H9 (cell line): ENCODE measurements around the gene IFT25. TPM values are rescaled to one million over a fixed set of nuclear protein-coding genes. Genes with fewer than 3 reads are reported as not detected.

Experiments used
- DNase-seq: peaks from one replicate; pipeline ENCODE4 v3.0.0-alpha.2; 2017
- H2AFZ ChIP-seq: one replicate; pipeline ENCODE4 v1.6.1; 2013; ENCODE audit warnings: mild to moderate bottlenecking, low read length, control low read depth, moderate library complexity
- H2AK5ac ChIP-seq: 2 replicates; pipeline ENCODE4 v1.6.1; 2013; ENCODE audit warnings: low read length, control low read depth, mixed read lengths; ENCODE audit not compliant: insufficient read length
- H2BK120ac ChIP-seq: one replicate; pipeline ENCODE4 v1.6.1; 2013; ENCODE audit warnings: low read depth, mild to moderate bottlenecking, low read length, control low read depth, inconsistent platforms; ENCODE audit not compliant: poor library complexity, severe bottlenecking
- H2BK12ac ChIP-seq: 2 replicates; pipeline ENCODE4 v1.6.1; 2013; ENCODE audit warnings: low read length, control low read depth, mixed read lengths, low read depth; ENCODE audit not compliant: insufficient read length
- H2BK15ac ChIP-seq: 2 replicates; pipeline ENCODE4 v1.6.1; 2013; ENCODE audit warnings: low read depth, low read length, control low read depth
- H2BK20ac ChIP-seq: one replicate; pipeline ENCODE4 v1.6.1; 2013; ENCODE audit warnings: low read depth, mild to moderate bottlenecking, low read length, control low read depth, inconsistent platforms; ENCODE audit not compliant: poor library complexity, severe bottlenecking
- H2BK5ac ChIP-seq: 2 replicates; pipeline ENCODE4 v1.6.1; 2013; ENCODE audit warnings: low read length, control low read depth, mixed read lengths; ENCODE audit not compliant: insufficient read length
- H3K14ac ChIP-seq: 2 replicates; pipeline ENCODE4 v1.6.1; 2013; ENCODE audit warnings: low read length, control low read depth; ENCODE audit not compliant: insufficient read depth
- H3K18ac ChIP-seq: 2 replicates; pipeline ENCODE4 v1.6.1; 2013; ENCODE audit warnings: low read depth, mild to moderate bottlenecking, mixed read lengths, low read length, control low read depth; ENCODE audit not compliant: insufficient read length
- H3K23ac ChIP-seq: 2 replicates; pipeline ENCODE4 v1.6.1; 2013; ENCODE audit warnings: low read length, control low read depth, mixed read lengths, low read depth; ENCODE audit not compliant: insufficient read length
- H3K23me2 ChIP-seq: 2 replicates; pipeline ENCODE4 v1.6.1; 2013; ENCODE audit warnings: low read depth, mild to moderate bottlenecking, mixed read lengths, low read length, control low read depth; ENCODE audit not compliant: insufficient read length, poor library complexity, severe bottlenecking
- H3K27ac ChIP-seq: 2 replicates; pipeline ENCODE4 v1.5.1; 2013; ENCODE audit warnings: low read length, control low read depth, mixed read lengths, low read depth; ENCODE audit not compliant: insufficient read length
- H3K27me3 ChIP-seq: 2 replicates; pipeline ENCODE4 v1.6.1; 2013; ENCODE audit warnings: low read length, control low read depth, inconsistent platforms; ENCODE audit not compliant: insufficient read depth
- H3K4ac ChIP-seq: 2 replicates; pipeline ENCODE4 v1.6.1; 2013; ENCODE audit warnings: low read depth, mild to moderate bottlenecking, control low read depth, inconsistent platforms, low read length, moderate library complexity
- H3K4me1 ChIP-seq: 2 replicates; pipeline ENCODE4 v1.6.1; 2013; ENCODE audit warnings: low read length, control low read depth, inconsistent platforms; ENCODE audit not compliant: insufficient read depth
- H3K4me2 ChIP-seq: 2 replicates; pipeline ENCODE4 v1.6.1; 2013; ENCODE audit warnings: low read length, control low read depth, mixed read lengths; ENCODE audit not compliant: insufficient read length, insufficient read depth
- H3K56ac ChIP-seq: 2 replicates; pipeline ENCODE4 v1.6.1; 2013; ENCODE audit warnings: low read depth, mild to moderate bottlenecking, mixed read lengths, low read length, control low read depth; ENCODE audit not compliant: insufficient read length
- H3K79me1 ChIP-seq: 2 replicates; pipeline ENCODE4 v1.6.1; 2013; ENCODE audit warnings: low read depth, mild to moderate bottlenecking, moderate library complexity, low read length, control low read depth, inconsistent platforms; ENCODE audit not compliant: insufficient read depth, poor library complexity, severe bottlenecking
- H3K79me2 ChIP-seq: 2 replicates; pipeline ENCODE4 v1.6.1; 2013; ENCODE audit warnings: low read length, control low read depth, inconsistent platforms; ENCODE audit not compliant: insufficient read depth
- H3K9ac ChIP-seq: 2 replicates; pipeline ENCODE4 v1.6.1; 2013; ENCODE audit warnings: low read length, control low read depth, mixed read lengths; ENCODE audit not compliant: insufficient read length; ENCODE audit errors: extremely low read depth
- H3K9me3 ChIP-seq: one replicate; pipeline ENCODE4 v1.6.1; 2013; ENCODE audit warnings: low read depth, low read length, inconsistent platforms; ENCODE audit not compliant: control insufficient read depth
- H3T11ph ChIP-seq: one replicate; pipeline ENCODE4 v1.6.1; 2013; ENCODE audit warnings: mild to moderate bottlenecking, low read length, control low read depth, inconsistent platforms
- H4K20me1 ChIP-seq: one replicate; pipeline ENCODE4 v1.6.1; 2013; ENCODE audit not compliant: control insufficient read depth, insufficient read length, insufficient read depth
- H4K5ac ChIP-seq: 2 replicates; pipeline ENCODE4 v1.6.1; 2013; ENCODE audit warnings: low read depth, mild to moderate bottlenecking, mixed read lengths, low read length, control low read depth; ENCODE audit not compliant: insufficient read length
- H4K8ac ChIP-seq: replicated peaks from 2 replicates; pipeline ENCODE4 v1.6.1; 2013; ENCODE audit warnings: low read length, control low read depth, mixed read lengths, low read depth; ENCODE audit not compliant: insufficient read length
- H4K91ac ChIP-seq: 2 replicates; pipeline ENCODE4 v1.6.1; 2013; ENCODE audit warnings: low read depth, mild to moderate bottlenecking, moderate library complexity, mixed read lengths, low read length, control low read depth; ENCODE audit not compliant: insufficient read length
- H3K27ac Mint-ChIP-seq, 3 experiments: 2 replicates in 2 of 3; 3 replicates in 1 of 3; pipeline ENCODE4 v1.8.0; 2020 to 2021; ENCODE audit warnings: mixed read lengths in 3 of 3, mild to moderate bottlenecking in 1 of 3, moderate library complexity in 1 of 3
- H3K27me3 Mint-ChIP-seq: 2 replicates; pipeline ENCODE4 v1.8.0; 2021; ENCODE audit warnings: low read depth, mild to moderate bottlenecking, moderate library complexity, mixed read lengths
- H3K36me3 Mint-ChIP-seq, 3 experiments: 2 replicates in 2 of 3; 3 replicates in 1 of 3; pipeline ENCODE4 v1.8.0; 2020 to 2021; ENCODE audit warnings: low read depth in 3 of 3, mixed read lengths in 3 of 3; ENCODE audit not compliant: insufficient read depth in 1 of 3
- H3K4me1 Mint-ChIP-seq, 2 experiments: 2 replicates each; pipeline ENCODE4 v1.8.0; 2020; ENCODE audit warnings: mixed read lengths in 2 of 2
- H3K4me3 Mint-ChIP-seq, 2 experiments: 2 replicates in 1 of 2; 3 replicates in 1 of 2; pipeline ENCODE4 v1.8.0; 2020 to 2021; ENCODE audit warnings: mild to moderate bottlenecking in 2 of 2, mixed read lengths in 2 of 2, moderate library complexity in 1 of 2
- H3K9me3 Mint-ChIP-seq, 2 experiments: 2 replicates in 1 of 2; 3 replicates in 1 of 2; pipeline ENCODE4 v1.8.0; 2020; ENCODE audit warnings: mild to moderate bottlenecking in 2 of 2, mixed read lengths in 2 of 2, moderate library complexity in 1 of 2
- CTCF ChIP-seq: fragments of 200-600 bp; sonication (generic); conservative IDR thresholded peaks from 3 replicates; pipeline ENCODE4 v1.8.0; 2021; ENCODE audit warnings: antibody characterized with exemption, mild to moderate bottlenecking
- WGBS: extraction: QIAGEN DNeasy Blood & Tissue Kit; methylation state at CpG from one replicate; pipeline ENCODE4 v1.1.7; 2013; ENCODE audit warnings: missing lambda C conversion rate, low lambda C conversion rate, mixed read lengths; ENCODE audit not compliant: insufficient read length; ENCODE audit errors: extremely low coverage; 5-methylcytosine and 5-hydroxymethylcytosine counted together
- total RNA-seq: library from RNA; stranded (reverse); gene quantifications from 2 replicates; pipeline ENCODE4 v1.2.1, GENCODE V29; 2021

IFT25 gene
- total RNA-seq, 1 experiment from 2014 or later = 36.8 TPM

- H3K27me3 Mint-ChIP-seq = no peaks in the 10 kb centered on the region; the same call in 1 of the 2 replicates
- no peaks in the 10 kb centered on the region for H4K20me1 ChIP-seq
- no peak overlapping the region for H2AFZ ChIP-seq
- H3K14ac ChIP-seq = no peak overlapping the region
- no peak overlapping the region for H2BK5ac ChIP-seq
- H4K91ac ChIP-seq = no peak overlapping the region
- H4K8ac ChIP-seq = no peak overlapping the region
- WGBS = no CpG with 5 or more reads among the region's 4 CpGs
- peaks cover 24 to 31% of the 10 kb centered on the region in 2 experiments for H3K4me1 Mint-ChIP-seq
- H3K18ac ChIP-seq = no peak overlapping the region
- no peak overlapping the region for H2BK12ac ChIP-seq
- DNase-seq = no peak
- H3K36me3 Mint-ChIP-seq = peaks cover 0 to 5% (median 3%) of the 10 kb centered on the region in 3 experiments; a peak in 2 of 7 replicates
- H3T11ph ChIP-seq = no peak overlapping the region
- H3K23me2 ChIP-seq = no peaks in the 10 kb centered on the region
- no peak overlapping the region for H3K9ac ChIP-seq
- H4K5ac ChIP-seq = no peak overlapping the region
- no peaks in the 10 kb centered on the region for H3K9me3 ChIP-seq
- H2BK120ac ChIP-seq = no peak overlapping the region
- no peak overlapping the region for H3K27ac Mint-ChIP-seq
- H2AK5ac ChIP-seq = no peak overlapping the region
- H3K4me2 ChIP-seq = no peak overlapping the region
- no peaks in the 10 kb centered on the region for H3K27me3 ChIP-seq
- no peaks in the 10 kb centered on the region for H3K79me1 ChIP-seq
- H3K27ac ChIP-seq = no peak overlapping the region
- H3K4me3 Mint-ChIP-seq = no peak overlapping the region
- H3K4me1 ChIP-seq = peaks cover 14% of the 10 kb centered on the region; the same call in 1 of the 2 replicates
- no peak overlapping the region for H3K56ac ChIP-seq
- no peak overlapping the region for H2BK20ac ChIP-seq
- TF ChIP-seq CTCF = no peak
- no peak overlapping the region for H2BK15ac ChIP-seq
- no peaks in the 10 kb centered on the region for H3K9me3 Mint-ChIP-seq
- H3K4ac ChIP-seq = no peak overlapping the region
- no peak overlapping the region for H3K23ac ChIP-seq
- no peaks in the 10 kb centered on the region for H3K79me2 ChIP-seq
Measured at GRCh38 chr1:53911442-53911841, 34.1 kb downstream of the IFT25 start.
